HUES6 (cell line): ENCODE measurements around the gene ZNF568.

Experiments
- H3K27ac ChIP-seq: 2 replicates; pipeline ENCODE4 v1.7.0; 2013; ENCODE audit warnings: low read depth, mild to moderate bottlenecking, low read length, inconsistent platforms
- H3K27me3 ChIP-seq: 2 replicates; pipeline ENCODE4 v1.6.1; 2013; ENCODE audit warnings: low read length; ENCODE audit not compliant: control insufficient read depth, insufficient read depth
- H3K36me3 ChIP-seq: 2 replicates; pipeline ENCODE4 v1.6.1; 2013; ENCODE audit warnings: low read length; ENCODE audit not compliant: control insufficient read depth, insufficient read depth
- H3K4me1 ChIP-seq: 2 replicates; pipeline ENCODE4 v1.6.1; 2013; ENCODE audit warnings: low read length; ENCODE audit not compliant: control insufficient read depth, insufficient read depth
- H3K4me3 ChIP-seq: 2 replicates; pipeline ENCODE4 v1.5.1; 2013; ENCODE audit warnings: low read depth, low read length
- H3K9ac ChIP-seq: one replicate; pipeline ENCODE4 v1.6.1; 2013; ENCODE audit warnings: mild to moderate bottlenecking, low read length
- H3K9me3 ChIP-seq: 2 replicates; pipeline ENCODE4 v1.6.1; 2013; ENCODE audit warnings: low read depth, low read length; ENCODE audit not compliant: control insufficient read depth, insufficient read depth

ZNF568 gene

GRCh38 chr19:36950335-36951119 is 34.4 kb downstream of the ZNF568 start:
- Histone ChIP-seq H3K9me3 (peaks cover 54% of the 10 kb centered on the region), H3K4me3 (no peak overlapping the region), H3K9ac (no peak overlapping the region), H3K27ac (no peak overlapping the region), H3K4me1 (no peaks in the 10 kb centered on the region), H3K36me3 (peaks cover 2% of the 10 kb centered on the region; the same call in 1 of the 2 replicates), H3K27me3 (no peaks in the 10 kb centered on the region)

DNA sequence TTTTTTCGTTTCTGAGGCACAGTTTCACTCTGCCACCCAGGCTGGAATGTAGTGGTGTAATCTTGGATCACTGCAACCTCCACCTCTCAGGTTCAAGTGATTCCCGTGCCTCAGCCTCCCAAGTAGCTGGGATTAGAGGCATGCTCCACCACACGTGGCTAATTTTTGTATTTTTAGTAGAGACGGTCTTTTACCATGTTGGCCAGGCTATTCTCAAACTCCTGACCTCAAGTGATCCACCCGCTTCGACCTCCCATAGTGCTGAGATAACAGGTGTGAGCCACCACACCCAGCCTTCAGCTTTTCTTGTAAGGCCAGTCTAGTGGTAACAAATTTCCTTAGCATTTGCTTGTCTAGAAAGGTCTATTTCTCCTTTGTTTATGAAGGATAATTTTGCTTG is 46.2 kb downstream of the ZNF568 start:
- no peak overlapping the region for H3K9ac ChIP-seq
- no peaks in the 10 kb centered on the region for H3K36me3 ChIP-seq
- peaks cover 36% of the 10 kb centered on the region for H3K9me3 ChIP-seq

GRCh38 chr19:36963280-36963679 is 47.1 kb downstream of the ZNF568 start:
- Histone ChIP-seq H3K27me3 (no peaks in the 10 kb centered on the region), H3K9me3 (peaks cover 41% of the 10 kb centered on the region), H3K36me3 (no peaks in the 10 kb centered on the region), H3K4me1 (no peaks in the 10 kb centered on the region), H3K9ac (no peak overlapping the region), H3K4me3 (no peak overlapping the region), H3K27ac (no peak overlapping the region)

More for the DNA sequence above, 46.2 kb downstream of the ZNF568 start:
- no peaks in the 10 kb centered on the region for H3K27me3 ChIP-seq
- no peaks in the 10 kb centered on the region for H3K4me1 ChIP-seq
- H3K4me3 ChIP-seq, result no peak overlapping the region
- H3K27ac ChIP-seq, result no peak overlapping the region

GRCh38 chr19:36972571-36972970 is 56.4 kb downstream of the ZNF568 start:
- Histone ChIP-seq H3K4me1 (no peaks in the 10 kb centered on the region), H3K27ac (no peak overlapping the region), H3K9ac (no peak overlapping the region)

GRCh38 chr19:36973021-36973843 is 57.1 kb downstream of the ZNF568 start:
- Histone ChIP-seq H3K4me1 (no peaks in the 10 kb centered on the region), H3K4me3 (peak overlapping the region; percentile 95), H3K9me3 (peaks cover 36% of the 10 kb centered on the region), H3K27ac (peak overlapping the region; percentile 70; the same call in 1 of the 2 replicates), H3K27me3 (no peaks in the 10 kb centered on the region), H3K36me3 (no peaks in the 10 kb centered on the region), H3K9ac (no peak overlapping the region)

More at GRCh38 chr19:36972571-36972970, 56.4 kb downstream of the ZNF568 start:
- Histone ChIP-seq H3K36me3 (no peaks in the 10 kb centered on the region), H3K9me3 (peaks cover 35% of the 10 kb centered on the region), H3K27me3 (no peaks in the 10 kb centered on the region), H3K4me3 (peak overlapping the region; percentile 95)

DNA sequence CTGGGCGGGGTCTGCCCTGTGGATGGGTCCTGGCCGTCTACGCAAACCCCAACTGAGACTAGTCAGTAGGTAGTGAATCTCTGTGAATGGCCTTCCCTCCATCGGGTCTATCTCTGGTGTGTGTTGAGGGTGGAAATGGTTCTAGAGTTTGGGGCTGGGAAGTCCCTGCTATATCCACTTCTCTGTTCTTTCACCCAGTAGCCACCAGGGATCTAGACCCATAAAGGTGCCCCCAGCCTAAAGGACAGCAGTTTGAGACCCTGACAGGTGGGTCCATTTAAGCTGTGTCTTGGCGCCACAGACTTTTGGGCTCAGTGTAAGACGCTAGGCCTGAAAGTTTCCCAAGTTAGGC is 57.7 kb downstream of the ZNF568 start:
- Histone ChIP-seq H3K36me3 (no peaks in the 10 kb centered on the region), H3K4me3 (peak overlapping the region; percentile 95), H3K27ac (no peak overlapping the region), H3K4me1 (no peaks in the 10 kb centered on the region), H3K9me3 (peaks cover 40% of the 10 kb centered on the region), H3K9ac (no peak overlapping the region), H3K27me3 (no peaks in the 10 kb centered on the region)

DNA sequence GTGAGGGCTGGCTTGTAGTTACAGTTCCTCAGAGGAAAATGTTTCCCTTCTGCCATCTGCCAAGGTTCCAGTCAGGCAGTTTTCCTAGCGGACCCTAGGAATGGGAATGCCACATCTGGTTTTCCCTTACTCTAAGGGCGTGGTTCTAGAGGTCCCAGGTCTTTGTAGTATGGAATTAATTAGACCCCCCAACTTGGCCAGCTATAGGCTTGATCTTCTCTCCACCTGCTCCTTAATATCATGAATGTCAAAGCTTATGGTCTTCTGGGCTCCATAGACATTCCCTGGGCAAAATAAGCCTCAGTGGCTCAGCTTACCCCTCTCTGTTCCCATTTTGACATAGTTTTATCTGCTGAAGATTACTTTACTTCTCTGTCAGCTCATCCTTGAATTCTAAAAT is 70.0 kb downstream of the ZNF568 start:
- no peaks in the 10 kb centered on the region for H3K36me3 ChIP-seq
- H3K9me3 ChIP-seq, result peaks cover 49% of the 10 kb centered on the region
- no peak overlapping the region for H3K9ac ChIP-seq
- H3K27ac ChIP-seq, result no peak overlapping the region
- H3K27me3 ChIP-seq, result no peaks in the 10 kb centered on the region
- no peaks in the 10 kb centered on the region for H3K4me1 ChIP-seq
- H3K4me3 ChIP-seq, result no peak overlapping the region

DNA sequence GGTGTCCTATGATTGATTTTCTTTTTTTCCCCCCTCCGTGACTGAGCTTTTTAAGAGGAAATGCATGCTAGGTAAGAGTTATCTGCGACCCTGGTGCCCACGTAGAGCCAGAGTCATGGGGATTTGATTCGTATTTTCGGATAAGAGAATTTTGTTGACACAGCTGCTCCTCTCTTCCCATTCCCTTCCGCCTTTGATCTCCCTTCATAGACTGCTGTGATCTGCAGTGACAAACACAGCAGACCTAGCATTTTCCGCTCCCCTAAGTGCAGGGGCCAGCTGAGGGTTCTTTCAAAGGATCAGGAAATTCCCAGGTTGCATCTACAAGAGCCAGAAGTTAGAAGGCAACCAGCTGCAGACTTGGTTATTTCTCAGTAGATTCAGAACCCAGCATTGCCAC is 70.5 kb downstream of the ZNF568 start:
- H3K9me3 ChIP-seq, result peaks cover 52% of the 10 kb centered on the region
- no peak overlapping the region for H3K4me3 ChIP-seq

GRCh38 chr19:36987091-36987490 is 71.0 kb downstream of the ZNF568 start:
- Histone ChIP-seq H3K27ac (no peak overlapping the region), H3K9ac (no peak overlapping the region), H3K9me3 (peaks cover 54% of the 10 kb centered on the region), H3K4me3 (no peak overlapping the region), H3K4me1 (no peaks in the 10 kb centered on the region), H3K27me3 (no peaks in the 10 kb centered on the region), H3K36me3 (no peaks in the 10 kb centered on the region; the same call in 1 of the 2 replicates)

More for the DNA sequence above, 70.5 kb downstream of the ZNF568 start:
- Histone ChIP-seq H3K9ac (no peak overlapping the region), H3K27ac (no peak overlapping the region), H3K27me3 (no peaks in the 10 kb centered on the region), H3K4me1 (no peaks in the 10 kb centered on the region), H3K36me3 (no peaks in the 10 kb centered on the region)

GRCh38 chr19:36997152-36997842 is 81.2 kb downstream of the ZNF568 start:
- Histone ChIP-seq H3K27me3 (no peaks in the 10 kb centered on the region), H3K9ac (no peak overlapping the region), H3K36me3 (peaks cover 2% of the 10 kb centered on the region; the same call in 1 of the 2 replicates), H3K27ac (no peak overlapping the region), H3K4me3 (no peak overlapping the region), H3K4me1 (no peaks in the 10 kb centered on the region), H3K9me3 (peaks cover 50% of the 10 kb centered on the region)
